HG03558 (cell line): ENCODE data around the gene KLHL6.
"Not testable (repeated sequence)": the region's sequence is repeated elsewhere in the genome, so short reads cannot be mapped to it uniquely, and the experiment has no call there.

ENCODE experiments used
- ATAC-seq: cut with Tn5 transposase; IDR thresholded peaks from one replicate; pipeline ENCODE4 v1.9.1; 2021; ENCODE audit warnings: moderate number of reproducible peaks; ENCODE audit not compliant: unreplicated experiment; ENCODE audit errors: extremely low read depth

Gene KLHL6

DNA sequence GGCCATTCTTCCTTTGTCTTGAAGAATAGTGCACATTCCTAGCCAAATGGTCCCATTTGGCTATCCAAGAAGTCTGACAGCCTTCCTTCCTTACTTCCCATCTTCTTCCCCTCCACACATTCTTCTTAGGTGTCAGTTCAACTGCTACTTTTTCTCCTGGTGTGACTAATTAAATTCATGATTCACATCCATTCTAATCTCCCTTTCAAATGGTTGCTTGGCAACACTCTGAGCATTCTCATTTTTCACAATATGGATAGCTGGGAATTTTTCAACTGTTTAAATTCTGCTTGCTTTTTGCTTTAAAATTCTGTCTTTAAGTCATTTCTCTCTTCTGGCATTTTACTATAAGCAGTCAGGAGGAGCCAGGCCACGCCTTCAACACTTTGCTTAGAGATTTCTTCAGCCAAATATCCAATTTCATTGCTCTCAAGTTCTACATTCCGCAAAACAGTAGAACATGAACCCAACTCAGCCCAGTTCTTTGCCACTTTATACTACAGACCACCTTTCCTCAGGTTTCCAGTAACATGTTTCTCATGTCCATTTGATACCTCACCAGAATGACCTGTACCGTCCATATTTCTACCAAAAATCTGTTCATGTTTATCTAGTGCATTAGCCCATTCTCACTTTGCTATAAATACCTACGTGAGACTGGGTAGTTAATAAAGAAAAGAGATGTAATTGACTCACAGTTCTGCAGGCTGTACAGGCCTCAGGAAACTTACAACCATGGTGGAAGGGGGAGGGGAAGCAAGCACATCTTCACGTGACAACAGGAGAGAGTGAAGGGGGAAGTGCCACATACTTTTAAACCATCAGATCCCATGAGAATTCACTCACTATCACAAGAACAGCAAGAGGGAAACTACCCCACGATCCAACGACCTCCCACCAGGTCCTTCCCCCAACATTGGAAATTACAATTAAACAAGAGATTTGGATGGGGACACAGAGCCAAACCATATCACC is 95.1 kb downstream of the KLHL6 start:
- no peak for ATAC-seq

GRCh38 chr3:183455089-183455488 is 100.4 kb downstream of the KLHL6 start:
- ATAC-seq: no peak

DNA sequence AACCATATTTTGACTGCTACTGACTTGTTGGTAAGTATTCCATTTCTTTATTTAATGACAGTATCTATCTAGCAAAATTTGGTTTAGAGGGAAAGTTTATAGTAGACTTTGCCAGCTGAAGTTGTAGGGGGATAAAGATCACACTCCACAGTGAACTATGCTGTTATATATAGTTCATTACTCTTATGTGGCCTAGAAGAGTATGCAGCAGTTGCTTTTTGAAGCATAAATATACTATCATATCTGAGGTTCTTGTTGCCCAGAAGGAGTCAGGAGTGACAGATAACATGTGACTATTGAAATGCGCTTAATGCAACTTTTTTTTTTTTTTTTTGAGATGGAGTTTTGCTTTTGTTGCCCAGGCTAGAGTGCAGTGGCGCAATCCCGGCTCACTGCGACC is 101.4 kb downstream of the KLHL6 start:
- no peak for ATAC-seq

- ATAC-seq: no peak
Observed at GRCh38 chr3:183449791-183450190, 105.7 kb downstream of the KLHL6 start.

GRCh38 chr3:183449391-183449790 is 106.1 kb downstream of the KLHL6 start:
- ATAC-seq: no peak

DNA sequence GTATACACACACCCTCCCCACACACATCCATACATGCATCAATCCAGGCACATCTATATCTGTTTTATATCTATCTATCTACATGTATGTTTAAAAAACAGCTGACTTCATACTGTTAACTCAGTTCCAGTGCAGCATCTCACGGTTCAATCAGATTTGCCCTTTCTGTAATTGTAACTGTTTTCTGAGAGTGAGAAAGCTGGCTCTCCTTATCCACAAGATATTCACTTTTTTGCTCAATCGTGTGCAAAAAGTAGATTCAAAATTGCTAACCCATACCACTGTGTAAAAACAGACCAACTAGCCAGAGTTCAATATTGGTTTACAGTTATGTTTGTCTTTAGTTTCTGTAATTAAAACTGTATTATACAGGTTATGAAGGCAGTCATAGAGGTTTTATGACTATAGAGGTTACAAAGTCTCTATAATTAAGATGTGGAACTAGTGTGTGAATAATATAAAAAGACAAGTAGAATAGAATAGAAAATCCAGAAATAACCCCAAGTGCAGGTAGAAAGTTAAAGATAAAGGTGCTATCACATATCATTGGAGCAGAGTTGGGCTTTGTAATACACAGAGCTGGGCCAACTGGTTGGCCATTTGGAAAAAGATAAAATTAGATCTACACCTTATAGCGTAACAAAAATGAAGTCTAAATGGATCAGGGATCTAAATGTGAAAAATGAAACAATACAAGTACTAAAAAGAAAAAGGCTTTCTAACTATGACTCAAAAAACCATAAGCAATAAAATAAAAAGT is 107.0 kb downstream of the KLHL6 start:
- ATAC-seq: no peak

DNA sequence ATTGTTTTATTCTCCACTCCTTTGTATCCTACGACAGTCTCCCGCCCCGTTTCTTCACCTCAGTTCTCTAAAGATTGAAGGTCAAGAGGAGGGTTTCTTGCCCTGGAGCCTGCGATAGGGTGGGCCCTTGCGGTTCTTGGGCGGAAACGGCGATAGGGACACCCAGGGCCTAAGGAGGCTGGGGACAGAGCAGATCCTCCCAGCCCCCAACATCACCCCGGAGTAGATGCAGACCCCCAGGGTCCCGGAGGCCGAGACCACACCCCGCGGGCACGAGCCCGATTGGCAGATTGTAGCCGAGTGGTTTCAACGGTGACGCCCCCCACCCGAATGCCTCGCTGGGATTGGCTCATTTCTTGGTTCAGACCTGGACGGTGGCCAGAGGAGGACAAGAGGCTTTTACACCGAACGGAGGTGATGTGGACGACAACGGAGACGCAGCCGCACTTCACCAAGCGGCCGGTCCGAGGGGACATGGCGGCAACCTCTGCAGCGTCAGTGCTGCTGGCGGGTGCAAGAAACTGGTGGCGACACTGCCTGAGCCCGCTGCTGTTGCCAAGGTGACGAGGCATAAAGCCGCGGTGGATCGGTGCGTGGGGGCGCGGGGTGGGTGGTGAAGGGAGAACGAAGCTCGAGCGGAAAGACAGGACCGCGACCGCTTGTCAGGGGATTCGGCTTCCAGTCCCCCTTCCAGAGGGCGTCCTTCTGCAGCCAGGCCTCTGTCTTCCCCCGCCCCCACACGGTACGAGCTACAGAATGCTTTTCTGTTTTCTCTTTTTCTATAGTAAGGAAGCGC is 108.1 kb downstream of the KLHL6 start:
- ATAC-seq: peak; percentile 63

- no peak for ATAC-seq
Observed at GRCh38 chr3:183446838-183447205, 108.7 kb downstream of the KLHL6 start.

DNA sequence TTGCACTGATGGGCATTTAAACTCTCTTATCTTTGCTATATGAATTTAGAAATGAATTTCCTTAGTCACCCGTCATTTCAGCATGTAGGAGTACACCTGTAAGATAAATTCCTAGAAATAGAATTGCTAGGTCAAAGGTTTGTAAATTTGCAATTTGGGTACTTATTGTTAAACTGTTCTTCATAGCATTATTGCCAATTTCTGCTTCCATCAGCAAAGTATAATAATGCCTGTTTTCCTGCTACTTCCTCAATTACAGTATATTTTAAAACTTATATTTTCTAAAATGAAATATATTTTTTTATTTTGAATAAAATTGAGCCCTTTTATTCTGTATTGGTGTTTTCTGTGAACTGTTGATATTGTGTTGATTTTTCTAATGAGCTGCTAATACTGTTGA is 110.8 kb downstream of the KLHL6 start:
- ATAC-seq: no peak

DNA sequence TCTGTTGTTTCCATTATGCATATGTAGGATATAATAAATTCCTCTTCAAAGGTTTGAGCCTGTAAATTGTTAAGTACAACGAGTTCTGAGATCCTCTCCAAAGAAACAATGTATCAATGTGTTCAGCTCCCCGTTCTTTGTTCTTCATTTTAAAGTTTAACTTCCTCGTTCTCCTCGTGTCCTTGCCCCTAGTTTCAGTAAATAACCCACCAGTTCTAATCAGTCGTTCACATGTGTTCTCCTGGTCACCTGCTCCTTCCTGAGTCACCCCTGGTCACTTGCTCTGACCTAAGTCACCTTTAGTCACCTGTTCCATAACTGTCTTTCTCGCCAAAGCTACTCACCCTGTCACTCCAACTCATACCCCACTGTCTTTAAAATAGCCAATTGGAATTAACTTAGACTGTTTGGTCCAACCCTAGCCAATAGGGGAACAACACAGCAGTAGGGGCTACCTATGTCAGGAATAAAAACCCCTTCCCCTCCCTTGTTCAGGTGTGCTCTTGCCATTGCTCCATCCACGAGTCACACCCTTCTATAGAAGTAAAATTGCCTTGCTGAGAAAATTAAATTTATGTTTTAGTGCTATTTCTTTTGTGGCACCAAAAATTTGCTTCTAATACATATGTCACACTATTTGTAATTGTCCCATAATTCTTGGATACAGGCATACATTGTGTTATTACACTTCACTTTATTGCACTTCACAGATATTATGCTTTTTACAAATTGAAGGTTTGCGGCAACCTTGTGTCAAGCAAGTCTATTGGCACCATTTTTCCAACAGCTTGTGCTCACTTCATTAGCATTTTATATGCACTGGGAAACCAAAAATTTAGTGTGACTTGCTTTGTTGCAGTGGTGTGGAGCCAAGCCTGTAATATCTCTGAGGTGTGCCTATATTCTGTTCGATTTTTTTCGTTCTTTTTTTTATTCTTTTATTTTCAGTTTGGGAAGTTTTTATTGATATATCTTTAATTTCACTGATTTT is 111.8 kb downstream of the KLHL6 start:
- no peak for ATAC-seq

GRCh38 chr3:183442994-183443393 is 112.5 kb downstream of the KLHL6 start:
- no peak for ATAC-seq

DNA sequence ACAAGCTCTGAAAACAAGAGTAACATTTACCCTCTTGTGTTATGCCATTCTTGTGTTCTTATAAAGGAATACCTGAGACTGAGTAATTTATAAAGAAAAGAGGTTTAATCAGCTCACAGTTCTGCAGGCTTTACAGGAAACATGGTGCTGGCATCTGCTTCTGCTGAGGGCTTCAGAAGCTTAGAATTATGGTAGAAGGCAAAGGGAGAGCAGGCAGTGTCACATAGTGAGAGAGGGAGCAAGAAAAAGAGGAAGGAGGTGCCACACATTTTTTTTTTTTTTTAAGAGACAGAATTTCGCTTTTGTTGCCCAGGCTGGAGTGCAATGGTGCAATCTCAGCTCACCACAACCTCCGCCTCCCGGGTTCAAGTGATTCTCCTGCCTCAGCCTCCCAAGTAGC is 115.0 kb downstream of the KLHL6 start:
- not testable (repeated sequence) for ATAC-seq

DNA sequence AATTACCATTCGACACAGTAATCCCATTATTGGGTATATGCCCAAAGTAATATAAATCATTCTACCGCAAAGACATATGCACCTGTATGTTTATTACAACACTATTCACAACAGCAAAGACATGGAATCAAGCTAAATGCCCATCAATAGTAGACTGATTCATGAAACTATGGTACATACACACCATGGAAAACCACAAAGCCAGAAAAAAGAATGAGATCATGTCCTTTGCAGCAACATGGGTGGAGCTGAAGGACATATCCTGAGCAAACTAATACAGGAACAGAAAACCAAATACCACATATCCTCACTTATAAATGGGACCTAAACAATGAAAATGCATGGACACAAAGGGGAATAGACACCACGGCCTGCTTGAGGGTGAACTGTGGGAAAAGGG is 116.0 kb downstream of the KLHL6 start:
- ATAC-seq: no peak

GRCh38 chr3:183438735-183439134 is 116.8 kb downstream of the KLHL6 start:
- no peak for ATAC-seq

- ATAC-seq: no peak
Observed at GRCh38 chr3:183437666-183438564, 117.6 kb downstream of the KLHL6 start.
